ENCODE measurements around the gene DMPK. TPM values are rescaled to one million over a fixed set of nuclear protein-coding genes. Genes with fewer than 3 reads are reported as not detected.

The DMPK gene
- total and polyA plus RNA-seq, 9 of the 15 experiments (the other 6 are each of a cell fraction or from before 2014, with no cell fraction given): 0.24 to 31.3 (median 7.3) TPM

GRCh38 chr19:45817010-45817724 lies 34.9 kb upstream of the DMPK start (continued):
- TF ChIP-seq JUND (IDR thresholded peaks at IDR 0.05; ENCODE audit: borderline replicate concordance, low read depth, low read length) (peak; percentile 68; the same call in 1 of the 2 replicates), JUND (tag; IDR thresholded peaks at IDR 0.05; ENCODE audit: borderline replicate concordance, low read depth, low read length) (peak; percentile 48; the same call in 1 of the 3 replicates), RB1 (IDR thresholded peaks at IDR 0.05; ENCODE audit: low read depth) (peak; percentile 84; the same call in 1 of the 2 replicates), TARDBP (IDR thresholded peaks at IDR 0.05) (no peak), RBFOX2 (IDR thresholded peaks at IDR 0.05; ENCODE audit: low read depth, low read length) (no peak), USF2 (CRISPR knock-in tag; IDR thresholded peaks at IDR 0.05) (peak; percentile 76), TBP (optimal IDR thresholded peaks at IDR 0.05; ENCODE audit: low read depth, low read length) (peak; percentile 24), SMC3 (conservative IDR thresholded peaks at IDR 0.05; ENCODE audit: insufficient read depth, low read depth, low read length) (peak; percentile 88), CREM (IDR thresholded peaks at IDR 0.05; ENCODE audit: low read depth) (peak; percentile 75), XRCC3 (IDR thresholded peaks at IDR 0.05) (no peak), NFIX (CRISPR knock-in tag; IDR thresholded peaks at IDR 0.05; ENCODE audit: low read depth) (no peak), CXXC5 (CRISPR knock-in tag; IDR thresholded peaks at IDR 0.05) (peak; percentile 47; the same call in 1 of the 2 replicates), IRF1 (CRISPR knock-in tag; IDR thresholded peaks at IDR 0.05; ENCODE audit: borderline replicate concordance) (no peak), PPARD (CRISPR knock-in tag; IDR thresholded peaks at IDR 0.05) (no peak), TBL1XR1 (IDR thresholded peaks at IDR 0.05; ENCODE audit: low read length in 2 of 2) (peak in 1 of 2 experiments; percentile 16; a peak in 1 of 4 replicates), ARNT (IDR thresholded peaks at IDR 0.05) (peak in 1 of 2 experiments; percentile 83; a peak in 2 of 4 replicates), NEUROD1 (IDR thresholded peaks at IDR 0.05; ENCODE audit: borderline replicate concordance, low read depth, low read length, partially characterized antibody) (peak; percentile 57), YY1 (IDR thresholded peaks at IDR 0.05; ENCODE audit: borderline replicate concordance in 1 of 3, control insufficient read depth in 1 of 3, extremely low read depth in 1 of 3, insufficient read depth in 3 of 3, insufficient read length in 1 of 3, insufficient replicate concordance in 2 of 3, low read depth in 1 of 3, low read length in 2 of 3) (peak in 2 of 3 experiments; percentile 31 to 68), L3MBTL2 (IDR thresholded peaks at IDR 0.05) (peak; percentile 50), COPS2 (conservative IDR thresholded peaks at IDR 0.05) (no peak), MBD2 (IDR thresholded peaks at IDR 0.05; ENCODE audit: borderline replicate concordance, low read depth) (0 out of 2 replicates have a peak, but pooled peaks have one; percentile 14), USF1 (CRISPR knock-in tag; IDR thresholded peaks at IDR 0.05) (peak; percentile 84), ESRRA (IDR thresholded peaks at IDR 0.05; ENCODE audit: borderline replicate concordance, low read depth) (peak; percentile 80; the same call in 1 of the 2 replicates), CREB1 (IDR thresholded peaks at IDR 0.05) (peak; percentile 29; the same call in 1 of the 2 replicates), CREB1 (CRISPR knock-in tag; IDR thresholded peaks at IDR 0.05) (peak; percentile 25; the same call in 1 of the 2 replicates), ZNF143 (CRISPR knock-in tag; IDR thresholded peaks at IDR 0.05) (0 out of 2 replicates have a peak, but pooled peaks have one; percentile 38), ZNF146 (CRISPR knock-in tag; IDR thresholded peaks at IDR 0.05; ENCODE audit: unreplicated experiment) (no peak)

All from K562 (cell line).